Cardiac muscle cell (in vitro differentiated cells and primary cell): ENCODE data around the gene TAAR8. TPM values are rescaled to one million over a fixed set of nuclear protein-coding genes. Genes with fewer than 3 reads are reported as not detected.

ENCODE experiments used
- DNase-seq, 2 donors: peaks; one replicate each; pipeline versions ENCODE4 v3.0.0 to v3.0.0-alpha.2; 2010 to 2017; ENCODE audit warnings: low read depth in 1 of 2, low spot score in 1 of 2
- H3K27ac ChIP-seq: fragments of 200-600 bp; sonication (generic); 2 replicates; pipeline ENCODE4 v1.5.1; 2016
- H3K27me3 ChIP-seq: fragments of 200-600 bp; sonication (generic); 2 replicates; pipeline ENCODE4 v1.6.0; 2016; ENCODE audit warnings: control low read depth
- H3K36me3 ChIP-seq: fragments of 200-600 bp; sonication (generic); 2 replicates; pipeline ENCODE4 v1.5.1; 2016; ENCODE audit warnings: control low read depth
- H3K4me1 ChIP-seq: fragments of 200-600 bp; sonication (generic); 2 replicates; pipeline ENCODE4 v1.8.1; 2017; ENCODE audit warnings: low read depth, mild to moderate bottlenecking, mixed run types
- H3K4me3 ChIP-seq: fragments of 200-600 bp; sonication (generic); 2 replicates; pipeline ENCODE4 v1.5.1; 2016; ENCODE audit warnings: mild to moderate bottlenecking
- H3K9me3 ChIP-seq: fragments of 200-600 bp; sonication (generic); 2 replicates; pipeline ENCODE4 v1.5.1; 2017; ENCODE audit warnings: low read depth, mild to moderate bottlenecking, control low read depth
- CTCF ChIP-seq: IDR thresholded peaks from 2 replicates; pipeline ENCODE4 v1.5.1; 2012; ENCODE audit warnings: low read depth, mild to moderate bottlenecking, low read length
- polyA plus RNA-seq: library from polyadenylated mRNA; unstranded; fragments of >200 nt; fragmentation: Nextera tagmentation; extraction: Ambion mirVana; gene quantifications from 2 replicates; pipeline ENCODE4 v1.2.1, GENCODE V29; 2016
- total RNA-seq: library from RNA; depleted of rRNA; stranded (reverse); fragments of >200 nt; gene quantifications from 2 replicates; pipeline ENCODE4 v1.2.3, GENCODE V29; 2016

Gene TAAR8
- total RNA-seq = not detected in 2 replicates
- not detected in 2 replicates for polyA plus RNA-seq

- H3K4me3 ChIP-seq = no peak within 1 kb of the TSS
- H3K36me3 ChIP-seq = no peaks in the 10 kb centered on the region
- DNase-seq = no peak
- H3K9me3 ChIP-seq = no peaks in the 10 kb centered on the region
- H3K4me1 ChIP-seq = no peaks in the 10 kb centered on the region
- no peak within 1 kb of the TSS for H3K27ac ChIP-seq
- H3K27me3 ChIP-seq = no peaks in the 10 kb centered on the region
- no peak for TF ChIP-seq CTCF
These were observed at the start of gene TAAR8 for GRCh38 chr6:132552372-132552771. TSS of gene TAAR8 (plus strand) at chr6:132552672. CDS start at chr6:132552693, 21 bp downstream.

- no peaks in the 10 kb centered on the region for H3K27me3 ChIP-seq
- no peak for TF ChIP-seq CTCF
- no peak overlapping the region for H3K4me3 ChIP-seq
- H3K36me3 ChIP-seq = peaks cover 3% of the 10 kb centered on the region
- H3K4me1 ChIP-seq = no peaks in the 10 kb centered on the region
- no peak overlapping the region for H3K27ac ChIP-seq
- no peaks in the 10 kb centered on the region for H3K9me3 ChIP-seq
- no peak for DNase-seq
These were observed 47.7 kb upstream of the TAAR8 start for GRCh38 chr6:132504757-132505156.

DNA sequence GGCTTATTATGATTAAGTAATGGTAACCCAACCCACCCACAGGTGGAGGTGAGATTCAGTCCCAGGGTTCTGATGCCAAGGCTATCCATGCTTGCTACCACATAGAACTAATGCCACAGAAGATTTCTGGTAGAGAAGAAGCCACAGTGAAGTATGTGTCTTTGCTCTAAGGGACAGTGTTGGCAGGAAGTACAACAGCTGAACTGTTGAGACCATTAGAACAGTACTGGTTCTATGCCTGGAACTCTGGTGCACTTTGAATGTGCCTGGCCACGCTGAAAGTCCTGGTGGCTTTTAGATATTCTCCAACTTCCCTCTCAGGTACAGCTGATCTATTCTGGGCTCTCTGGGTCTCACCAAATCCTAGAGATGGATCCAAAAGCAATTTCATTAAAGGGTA is 47.3 kb upstream of the TAAR8 start:
- H3K27me3 ChIP-seq = no peaks in the 10 kb centered on the region
- no peak overlapping the region for H3K4me3 ChIP-seq
- no peaks in the 10 kb centered on the region for H3K4me1 ChIP-seq
- H3K27ac ChIP-seq = no peak overlapping the region
- H3K9me3 ChIP-seq = no peaks in the 10 kb centered on the region
- TF ChIP-seq CTCF = no peak
- no peak for DNase-seq
- peaks cover 3% of the 10 kb centered on the region for H3K36me3 ChIP-seq

GRCh38 chr6:132506461-132506860 is 46.0 kb upstream of the TAAR8 start:
- no peak overlapping the region for H3K27ac ChIP-seq
- peaks cover under 1% of the 10 kb centered on the region for H3K36me3 ChIP-seq
- H3K9me3 ChIP-seq = no peaks in the 10 kb centered on the region
- no peaks in the 10 kb centered on the region for H3K27me3 ChIP-seq
- TF ChIP-seq CTCF = no peak
- no peaks in the 10 kb centered on the region for H3K4me1 ChIP-seq
- no peak for DNase-seq
- H3K4me3 ChIP-seq = no peak overlapping the region

DNA sequence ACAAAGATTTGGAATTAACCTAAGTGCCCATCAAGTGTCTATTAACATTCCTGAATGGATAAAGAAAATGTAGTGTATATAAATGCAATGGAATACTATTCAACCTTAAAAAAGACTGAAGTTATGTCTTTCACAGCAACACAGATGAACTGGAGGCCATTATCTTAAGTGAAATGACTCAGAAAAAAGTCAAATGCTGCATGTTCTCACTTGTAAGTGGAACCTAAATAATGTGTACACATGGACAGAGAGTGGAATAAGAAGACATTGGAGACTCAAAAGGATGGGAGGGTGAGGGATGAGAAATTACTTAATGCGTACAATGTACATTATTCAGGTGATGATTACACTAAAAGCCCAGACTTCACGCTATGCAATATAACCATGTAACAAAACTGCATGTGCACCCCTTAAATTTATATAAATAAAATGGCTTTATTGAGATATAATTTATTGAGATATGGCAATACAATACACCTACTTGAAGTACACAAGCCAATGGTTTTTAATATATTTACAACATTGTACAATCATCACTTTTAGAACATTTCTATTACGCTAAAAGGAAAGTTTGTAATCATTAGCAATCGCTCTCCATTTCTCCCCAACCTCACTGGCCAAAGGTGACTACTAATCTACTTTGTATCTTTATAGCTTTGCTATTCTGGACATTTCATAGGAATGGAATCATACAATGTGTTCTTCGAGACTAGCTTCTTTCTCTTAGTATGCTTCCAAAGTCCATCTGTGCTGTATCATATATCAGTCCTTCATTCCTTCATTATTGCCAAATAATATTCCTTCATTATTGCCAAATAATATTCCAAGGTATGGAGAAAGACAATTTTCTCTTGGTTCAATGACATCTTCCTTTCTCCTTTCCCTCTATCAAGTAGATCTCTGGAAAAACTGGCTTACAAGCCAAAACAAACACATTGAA is 45.3 kb upstream of the TAAR8 start:
- no peak for DNase-seq
- Histone ChIP-seq H3K27ac (no peak overlapping the region), H3K36me3 (no peaks in the 10 kb centered on the region), H3K4me1 (peaks cover 5% of the 10 kb centered on the region), H3K27me3 (no peaks in the 10 kb centered on the region), H3K4me3 (no peak overlapping the region), H3K9me3 (no peaks in the 10 kb centered on the region)
- TF ChIP-seq CTCF = no peak
